GM23248 (cell line): ENCODE measurements around the gene HOXA3. TPM values are rescaled to one million over a fixed set of nuclear protein-coding genes. Genes with fewer than 3 reads are reported as not detected.
A peak's percentile ranks its signal among the peaks of the same experiment; 100 is the strongest.

ENCODE experiments used
- DNase-seq: peaks from one replicate; pipeline ENCODE4 v3.0.0-alpha.2; 2015
- H2AFZ ChIP-seq: fragments of 200-600 bp; sonication (generic); 2 replicates; pipeline ENCODE4 v1.6.1; 2016; ENCODE audit warnings: antibody characterized with exemption
- H3F3A ChIP-seq: fragments of 200-600 bp; sonication (generic); 2 replicates; pipeline ENCODE4 v1.6.1; 2016; ENCODE audit warnings: mild to moderate bottlenecking, antibody characterized with exemption, mixed run types; ENCODE audit not compliant: insufficient read depth
- H3K27ac ChIP-seq: fragments of 200-600 bp; sonication (generic); 2 replicates; pipeline ENCODE4 v1.5.1; 2016; ENCODE audit warnings: mild to moderate bottlenecking
- H3K27me3 ChIP-seq: fragments of 200-600 bp; sonication (generic); replicated peaks from 2 replicates; pipeline ENCODE4 v1.6.1; 2016; ENCODE audit warnings: mild to moderate bottlenecking; ENCODE audit not compliant: insufficient read depth
- H3K36me3 ChIP-seq: fragments of 200-600 bp; sonication (generic); 2 replicates; pipeline ENCODE4 v1.6.1; 2016; ENCODE audit warnings: low read depth, mild to moderate bottlenecking
- H3K4me1 ChIP-seq: fragments of 200-600 bp; sonication (generic); 2 replicates; pipeline ENCODE4 v1.6.1; 2016; ENCODE audit warnings: mild to moderate bottlenecking; ENCODE audit not compliant: insufficient read depth
- H3K4me2 ChIP-seq: fragments of 200-600 bp; sonication (generic); one replicate; pipeline ENCODE4 v1.6.1; 2016; ENCODE audit warnings: mild to moderate bottlenecking; ENCODE audit not compliant: unreplicated experiment
- H3K4me3 ChIP-seq: fragments of 200-600 bp; sonication (generic); 2 replicates; pipeline ENCODE4 v1.5.1; 2016; ENCODE audit warnings: mild to moderate bottlenecking
- H3K79me2 ChIP-seq: fragments of 200-600 bp; sonication (generic); 2 replicates; pipeline ENCODE4 v1.6.1; 2016; ENCODE audit warnings: mild to moderate bottlenecking; ENCODE audit not compliant: insufficient read depth
- H3K9ac ChIP-seq: fragments of 200-600 bp; sonication (generic); 2 replicates; pipeline ENCODE4 v1.6.1; 2016; ENCODE audit warnings: mild to moderate bottlenecking
- H3K9me2 ChIP-seq: fragments of 200-600 bp; sonication (generic); 2 replicates; pipeline ENCODE4 v1.6.1; 2016; ENCODE audit warnings: mixed run types, mild to moderate bottlenecking, moderate library complexity; ENCODE audit not compliant: insufficient read depth
- H3K9me3 ChIP-seq: fragments of 200-600 bp; sonication (generic); one replicate; pipeline ENCODE4 v1.6.1; 2017; ENCODE audit warnings: low read depth
- H4K20me1 ChIP-seq: fragments of 200-600 bp; sonication (generic); 2 replicates; pipeline ENCODE4 v1.6.0; 2016; ENCODE audit not compliant: insufficient read depth
- EZH2 ChIP-seq: fragments of 200-600 bp; sonication (generic); IDR thresholded peaks from 2 replicates; pipeline ENCODE4 v1.6.1; 2018; ENCODE audit warnings: antibody characterized with exemption, mild to moderate bottlenecking; ENCODE audit not compliant: insufficient read depth, poor library complexity, severe bottlenecking
- EZH2phosphoT487 ChIP-seq: fragments of 200-600 bp; sonication (generic); IDR thresholded peaks from 2 replicates; pipeline ENCODE4 v1.6.1; 2018; ENCODE audit warnings: antibody characterized with exemption, moderate library complexity, mild to moderate bottlenecking, low read depth; ENCODE audit not compliant: insufficient read depth
- WGBS, 2 experiments: methylation state at CpG; one replicate each; pipeline ENCODE4 v1.1.6; 2015 to 2017; ENCODE audit warnings: low lambda C conversion rate in 2 of 2, low coverage in 1 of 2; ENCODE audit errors: missing lambda C conversion rate in 2 of 2; 5-methylcytosine and 5-hydroxymethylcytosine counted together
- in situ Hi-C: fragments of 300-500 bp; cut with MboI; formaldehyde crosslinking; loops from 2 replicates; pipeline ENCODE4 v1.15.0; 2020
- polyA plus RNA-seq: library from polyadenylated mRNA; unstranded; fragments of >200 nt; fragmentation: Nextera tagmentation; extraction: Ambion mirVana; gene quantifications from 2 replicates; pipeline ENCODE4 v1.2.1, GENCODE V29; 2016
- total RNA-seq: library from RNA; depleted of rRNA; stranded (reverse); fragments of >200 nt; shearing (Covaris generic); gene quantifications from 2 replicates; pipeline ENCODE4 v1.2.3, GENCODE V29; 2014

The HOXA3 gene
- total and polyA plus RNA-seq, 2 experiments from 2014 or later = 1.2 to 2.1 TPM

- Histone ChIP-seq H3K9me2 (no peaks in the 10 kb centered on the region), H3K27ac (peak within 1 kb of the TSS; percentile 69), H2AFZ (peak within 1 kb of the TSS; percentile 84), H3K4me1 (peaks cover 27% of the 10 kb centered on the region), H3F3A (peaks cover 8% of the 10 kb centered on the region; the same call in 1 of the 2 replicates), H4K20me1 (no peaks in the 10 kb centered on the region), H3K36me3 (no peaks in the 10 kb centered on the region), H3K4me2 (peak within 1 kb of the TSS; percentile 100), H3K9me3 (no peaks in the 10 kb centered on the region), H3K79me2 (peaks cover 39% of the 10 kb centered on the region), H3K27me3 (no peaks in the 10 kb centered on the region), H3K4me3 (peak within 1 kb of the TSS; percentile 87), H3K9ac (peak within 1 kb of the TSS; percentile 82)
- in situ Hi-C loops = no loop called here
- no peak for TF ChIP-seq EZH2
- TF ChIP-seq EZH2phosphoT487 = no peak
- WGBS, 2 experiments = 41 to 44% methylated on average over 38 to 43 of the region's 43 CpGs
- DNase-seq = peak; percentile 92
Measured at GRCh38 chr7:27185013-27185853, 32.9 kb upstream of the HOXA3 start, which contains the start of gene HOXA11. Gene HOXA11, minus strand, starts transcription at chr7:27185232. Its CDS starts 88 bp downstream, at chr7:27185144.

DNA sequence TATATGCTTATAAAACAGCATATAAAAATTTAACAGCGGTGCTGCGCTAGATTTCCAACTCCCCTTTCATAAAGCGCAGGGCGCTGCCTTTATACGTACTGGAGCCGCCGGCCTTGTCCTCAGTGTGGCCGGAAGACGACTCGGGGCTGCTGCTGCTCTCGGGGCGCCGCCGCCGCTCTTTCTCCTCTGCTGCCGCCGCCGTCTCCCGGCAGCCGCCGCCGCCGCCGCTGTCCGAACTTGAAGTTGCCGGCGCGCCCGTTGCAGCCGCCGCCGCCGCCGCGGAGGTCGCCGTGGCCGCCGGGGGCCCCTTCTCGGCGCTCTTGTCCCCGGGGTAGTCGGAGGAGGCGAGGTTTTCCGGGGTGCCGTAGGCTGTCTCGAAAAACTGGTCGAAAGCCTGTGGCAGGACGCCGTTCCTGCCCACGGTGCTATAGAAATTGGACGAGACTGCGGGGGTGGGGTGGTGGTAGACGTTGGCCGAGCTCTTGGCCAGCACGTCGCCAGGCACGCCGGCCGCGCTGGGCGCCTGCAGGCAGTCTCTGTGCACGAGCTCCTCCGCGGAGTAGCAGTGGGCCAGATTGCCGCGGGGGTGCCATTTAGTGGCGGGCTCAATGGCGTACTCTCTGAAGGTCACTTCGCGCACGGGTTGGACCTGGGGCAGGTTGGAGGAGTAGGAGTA lies 32.1 kb upstream of the HOXA3 start:
- Histone ChIP-seq H3K4me1 (peaks cover 29% of the 10 kb centered on the region), H3K36me3 (no peaks in the 10 kb centered on the region), H2AFZ (peak overlapping the region; percentile 84), H3K4me3 (peak overlapping the region; percentile 87), H3K9me3 (no peaks in the 10 kb centered on the region), H3K9me2 (no peaks in the 10 kb centered on the region), H3K27ac (peak overlapping the region; percentile 69), H3F3A (peaks cover 8% of the 10 kb centered on the region; the same call in 1 of the 2 replicates), H3K27me3 (no peaks in the 10 kb centered on the region), H3K4me2 (peak overlapping the region; percentile 100), H3K79me2 (peaks cover 43% of the 10 kb centered on the region), H3K9ac (peak overlapping the region; percentile 82), H4K20me1 (no peaks in the 10 kb centered on the region)
- 1 to 2% methylated on average over 65 to 70 of the region's 72 CpGs for WGBS, 2 experiments
- TF ChIP-seq EZH2 (no peak), EZH2phosphoT487 (no peak)
- in situ Hi-C loops = no loop called here
- peak; percentile 83 for DNase-seq

- peaks cover 50% of the 10 kb centered on the region for H3K79me2 ChIP-seq
- H3K36me3 ChIP-seq = no peaks in the 10 kb centered on the region
- H3K9ac ChIP-seq = peak overlapping the region; percentile 82
- in situ Hi-C loops = no loop called here
- no peaks in the 10 kb centered on the region for H3K9me3 ChIP-seq
- no peaks in the 10 kb centered on the region for H4K20me1 ChIP-seq
- H3K27ac ChIP-seq = peak overlapping the region; percentile 69
- no peaks in the 10 kb centered on the region for H3K9me2 ChIP-seq
- peaks cover 29% of the 10 kb centered on the region for H3K4me1 ChIP-seq
- 1% methylated on average over 29 to 30 of the region's 30 CpGs for WGBS, 2 experiments
- peak overlapping the region; percentile 84 for H2AFZ ChIP-seq
- peak overlapping the region; percentile 100 for H3K4me2 ChIP-seq
- peak; percentile 78 for DNase-seq
- TF ChIP-seq EZH2 (no peak), EZH2phosphoT487 (no peak)
- H3K27me3 ChIP-seq = no peaks in the 10 kb centered on the region
- peaks cover 8% of the 10 kb centered on the region; the same call in 1 of the 2 replicates for H3F3A ChIP-seq
- H3K4me3 ChIP-seq = peak overlapping the region; percentile 87
Measured at GRCh38 chr7:27183682-27184336, 31.4 kb upstream of the HOXA3 start.
